Activated T-cell treated with anti-CD3 and anti-CD28 coated beads, Interleukin-2, amount 50 U/mL, for 72 hours (primary cell): Measurements from ENCODE around the gene TBC1D21. TPM values are rescaled to one million over a fixed set of nuclear protein-coding genes. Genes with fewer than 3 reads are reported as not detected.

ENCODE experiments used
- ATAC-seq, 2 donors: fragments of 150-1000 bp; cut with Tn5 transposase; replicated peaks in 1 of 2; 2 replicates each; pipeline ENCODE4 v1.10.0; 2021; ENCODE audit warnings: moderate library complexity in 2 of 2, mild to moderate bottlenecking in 1 of 2
- DNase-seq, 2 donors: peaks; one replicate each; pipeline ENCODE4 v3.0.0; 2021 to 2022; ENCODE audit warnings: mixed read lengths in 1 of 2
- H3K27ac Mint-ChIP-seq: one replicate; pipeline ENCODE4 v1.8.0; 2022; ENCODE audit warnings: mild to moderate bottlenecking, moderate library complexity, mixed read lengths
- H3K27me3 Mint-ChIP-seq: one replicate; pipeline ENCODE4 v1.8.0; 2022; ENCODE audit warnings: low read depth, mixed read lengths
- H3K36me3 Mint-ChIP-seq, 2 donors: one replicate each; pipeline ENCODE4 v1.8.0; 2022; ENCODE audit warnings: mixed read lengths in 2 of 2, mild to moderate bottlenecking in 1 of 2; ENCODE audit not compliant: insufficient read depth in 2 of 2
- H3K4me1 Mint-ChIP-seq: one replicate; pipeline ENCODE4 v1.8.0; 2022; ENCODE audit warnings: low read depth, mixed read lengths
- H3K4me3 Mint-ChIP-seq, 2 donors: one replicate each; pipeline ENCODE4 v1.8.0; 2022; ENCODE audit warnings: mild to moderate bottlenecking in 2 of 2, mixed read lengths in 2 of 2, moderate library complexity in 2 of 2
- H3K9me3 Mint-ChIP-seq, 2 donors: one replicate each; pipeline ENCODE4 v1.8.0; 2022; ENCODE audit warnings: mixed read lengths in 2 of 2
- total RNA-seq, 2 donors: library from RNA; stranded (reverse); gene quantifications; one replicate each; pipeline ENCODE4 v1.2.3, GENCODE V29; 2022

TBC1D21 gene
- total RNA-seq, 2 donors from 2014 or later = not detected

- Mint-ChIP-seq H3K36me3 (no peaks in the 10 kb centered on the region), H3K27me3 (peaks cover 9% of the 10 kb centered on the region), H3K4me3 (no peak overlapping the region), H3K4me1 (peaks cover 4% of the 10 kb centered on the region), H3K27ac (no peak overlapping the region), H3K9me3 (no peaks in the 10 kb centered on the region)
- ATAC-seq = no peak
- DNase-seq = no peak
Observed at GRCh38 chr15:73866881-73867410, 6.4 kb upstream of the TBC1D21 start.

DNA sequence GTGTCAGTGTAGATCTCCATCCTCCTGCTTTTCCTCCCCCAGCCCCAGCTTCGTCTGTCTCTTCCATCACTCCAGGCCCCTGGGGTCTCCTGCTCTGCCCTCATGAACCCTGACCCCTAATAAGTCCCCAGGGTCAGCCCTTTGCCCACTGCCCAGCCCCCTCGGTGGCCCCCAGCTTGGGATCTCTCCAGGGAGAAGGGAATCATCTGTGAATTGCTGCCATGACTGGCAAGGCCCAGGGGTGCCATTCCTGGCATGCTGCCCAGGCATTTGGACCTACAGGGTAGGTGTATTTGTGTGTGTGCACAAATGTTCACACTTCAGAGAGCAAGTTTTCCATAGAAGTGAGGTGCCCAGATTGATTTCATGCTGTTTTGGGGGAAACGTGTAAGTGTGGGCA is 5.9 kb upstream of the TBC1D21 start:
- Mint-ChIP-seq H3K4me1 (peaks cover 4% of the 10 kb centered on the region), H3K36me3 (no peaks in the 10 kb centered on the region), H3K27me3 (peaks cover 9% of the 10 kb centered on the region), H3K9me3 (no peaks in the 10 kb centered on the region), H3K4me3 (no peak overlapping the region), H3K27ac (no peak overlapping the region)
- DNase-seq = no peak
- no peak for ATAC-seq

- Mint-ChIP-seq H3K27me3 (peaks cover 12% of the 10 kb centered on the region), H3K27ac (no peak overlapping the region), H3K36me3 (no peaks in the 10 kb centered on the region), H3K4me3 (no peak overlapping the region), H3K9me3 (no peaks in the 10 kb centered on the region), H3K4me1 (peaks cover 4% of the 10 kb centered on the region)
- DNase-seq (no peak), ATAC-seq (no peak)
Observed at GRCh38 chr15:73867956-73868355, 5.4 kb upstream of the TBC1D21 start.

DNA sequence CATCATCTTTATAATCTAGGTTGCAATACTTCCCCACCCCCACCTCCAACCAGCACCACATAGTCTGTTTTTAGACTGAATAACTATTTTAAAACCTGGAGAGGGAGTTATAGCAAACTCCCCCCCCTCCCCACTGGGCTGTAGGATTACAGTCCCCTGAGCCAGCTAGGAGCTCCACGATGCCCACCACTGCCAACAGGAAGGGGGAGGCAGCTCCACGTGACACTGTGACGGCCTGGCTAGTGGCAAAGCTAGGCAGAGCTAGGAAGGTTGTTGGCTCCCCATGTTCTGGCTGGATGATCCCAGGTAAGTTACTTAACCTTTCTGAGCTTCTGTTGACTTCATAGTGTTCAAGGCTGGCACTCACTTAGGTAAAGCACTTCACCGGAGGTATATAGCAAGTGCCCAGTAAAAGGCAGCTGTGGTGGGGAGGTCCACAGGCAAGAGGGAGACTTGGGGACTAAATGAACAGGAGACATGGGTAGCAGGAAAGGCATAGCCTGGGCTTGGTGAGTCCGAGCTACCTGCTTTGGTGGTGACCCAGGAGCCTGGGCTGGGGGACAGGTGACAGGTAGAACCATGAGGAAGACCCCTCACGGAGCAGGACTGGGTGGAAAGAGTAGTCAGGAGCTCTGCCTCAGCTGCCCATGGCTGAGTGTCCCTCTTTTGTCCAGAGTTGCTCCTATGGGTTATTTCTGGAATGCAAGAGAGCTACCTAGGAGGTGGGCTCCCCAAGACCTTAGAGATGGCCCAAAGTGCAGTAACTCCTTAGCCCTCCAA is 4.0 kb upstream of the TBC1D21 start:
- H3K4me3 Mint-ChIP-seq = no peak overlapping the region
- DNase-seq (no peak), ATAC-seq (no peak)
- H3K27ac Mint-ChIP-seq = no peak overlapping the region
- H3K27me3 Mint-ChIP-seq = peaks cover 20% of the 10 kb centered on the region
- H3K9me3 Mint-ChIP-seq = no peaks in the 10 kb centered on the region
- no peaks in the 10 kb centered on the region for H3K36me3 Mint-ChIP-seq
- H3K4me1 Mint-ChIP-seq = peaks cover 4% of the 10 kb centered on the region

GRCh38 chr15:73870700-73871408 is 2.5 kb upstream of the TBC1D21 start:
- Mint-ChIP-seq H3K4me3 (no peak overlapping the region), H3K36me3 (no peaks in the 10 kb centered on the region), H3K27ac (no peak overlapping the region), H3K27me3 (peaks cover 20% of the 10 kb centered on the region), H3K9me3 (no peaks in the 10 kb centered on the region), H3K4me1 (peaks cover 3% of the 10 kb centered on the region)
- DNase-seq (no peak), ATAC-seq (no peak)

GRCh38 chr15:73872346-73872745 is 1.0 kb upstream of the TBC1D21 start:
- no peak for DNase-seq
- H3K27ac Mint-ChIP-seq = no peak overlapping the region
- no peak for ATAC-seq
- H3K27me3 Mint-ChIP-seq = peaks cover 20% of the 10 kb centered on the region
- H3K9me3 Mint-ChIP-seq = no peaks in the 10 kb centered on the region
- H3K4me1 Mint-ChIP-seq = no peaks in the 10 kb centered on the region
- no peak overlapping the region for H3K4me3 Mint-ChIP-seq
- no peaks in the 10 kb centered on the region for H3K36me3 Mint-ChIP-seq

- H3K36me3 Mint-ChIP-seq = no peaks in the 10 kb centered on the region
- DNase-seq (peak; percentile 10 to 41), ATAC-seq (no peak)
- peaks cover 20% of the 10 kb centered on the region for H3K27me3 Mint-ChIP-seq
- H3K27ac Mint-ChIP-seq = no peak overlapping the region
- no peak overlapping the region for H3K4me3 Mint-ChIP-seq
- no peaks in the 10 kb centered on the region for H3K4me1 Mint-ChIP-seq
- H3K9me3 Mint-ChIP-seq = no peaks in the 10 kb centered on the region
Observed at GRCh38 chr15:73873889-73874511, 636 bp downstream of the TBC1D21 start.

- Mint-ChIP-seq H3K9me3 (no peaks in the 10 kb centered on the region), H3K27me3 (peaks cover 7% of the 10 kb centered on the region), H3K27ac (no peak overlapping the region), H3K4me3 (no peak overlapping the region), H3K4me1 (no peaks in the 10 kb centered on the region), H3K36me3 (no peaks in the 10 kb centered on the region)
- DNase-seq (no peak), ATAC-seq (no peak)
Observed at GRCh38 chr15:73879426-73879825, 6.1 kb downstream of the TBC1D21 start.

DNA sequence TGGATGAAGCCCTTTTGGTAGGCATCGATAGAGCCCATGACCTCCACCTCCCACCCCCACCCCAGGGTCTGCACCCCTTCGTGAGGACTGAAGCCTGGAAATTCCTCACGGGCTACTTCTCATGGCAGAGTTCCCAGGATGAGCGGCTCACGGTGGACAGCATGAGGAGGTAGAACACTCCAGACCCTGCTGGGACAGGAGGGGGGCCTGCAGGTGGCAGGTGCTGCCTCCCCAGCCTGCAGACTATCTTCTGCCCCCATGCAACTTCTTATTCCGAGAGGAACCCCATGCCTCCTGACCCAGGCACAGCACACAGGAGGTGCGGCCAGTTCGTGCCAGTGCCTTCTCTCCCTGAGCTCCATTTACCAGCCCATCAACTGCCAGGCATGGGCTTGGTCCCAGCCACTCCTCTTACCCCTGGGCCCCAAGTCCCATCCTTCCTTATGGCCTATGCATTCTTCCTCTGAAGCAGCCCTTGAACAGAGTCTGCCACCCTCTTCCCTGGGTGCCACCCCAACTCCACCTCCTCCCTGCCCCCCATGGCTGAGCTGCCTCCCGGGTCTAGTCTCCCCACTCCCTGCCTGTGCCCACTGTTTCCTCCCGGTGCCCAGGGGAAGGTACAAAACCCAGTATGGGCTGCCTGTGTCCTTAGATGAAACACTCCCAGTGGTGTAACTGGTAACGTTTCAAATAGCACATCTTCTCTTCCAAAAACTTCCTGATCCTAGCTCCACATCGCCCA is 8.4 kb downstream of the TBC1D21 start:
- no peaks in the 10 kb centered on the region for H3K9me3 Mint-ChIP-seq
- no peak overlapping the region for H3K4me3 Mint-ChIP-seq
- no peaks in the 10 kb centered on the region for H3K4me1 Mint-ChIP-seq
- ATAC-seq (no peak), DNase-seq (no peak)
- H3K36me3 Mint-ChIP-seq = no peaks in the 10 kb centered on the region
- H3K27ac Mint-ChIP-seq = no peak overlapping the region
- peaks cover 7% of the 10 kb centered on the region for H3K27me3 Mint-ChIP-seq

DNA sequence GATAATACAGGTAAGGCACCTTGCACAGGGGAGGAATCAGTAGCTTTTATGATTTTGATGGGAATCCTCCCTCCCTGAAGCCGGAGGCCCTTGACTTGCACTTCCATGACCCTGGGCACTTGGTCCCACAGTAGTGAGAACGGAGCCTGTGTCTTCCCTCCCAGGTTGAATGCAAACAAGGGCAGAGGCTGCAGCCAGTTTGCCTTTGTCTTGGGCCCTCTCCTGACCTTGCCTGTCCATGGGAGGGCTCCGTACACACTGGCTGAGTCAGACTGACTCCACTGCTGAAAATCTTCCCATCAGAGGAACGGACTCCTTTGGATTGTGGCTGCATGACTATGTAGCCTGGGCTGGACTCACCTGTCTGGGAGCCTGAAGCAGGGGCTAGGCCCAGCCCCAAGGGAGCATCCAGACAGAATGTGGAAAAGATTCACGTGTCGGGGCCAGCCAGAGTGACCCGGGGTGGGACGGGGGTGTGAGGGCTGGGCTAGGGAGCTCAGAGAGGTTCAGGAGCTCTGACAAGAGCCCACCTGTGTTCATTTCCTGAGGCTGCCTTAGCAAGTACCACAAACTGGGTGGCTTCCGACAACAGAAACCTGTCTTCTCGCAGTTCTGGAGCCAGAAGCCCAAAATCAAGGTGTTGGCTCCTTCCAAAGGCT is 9.5 kb downstream of the TBC1D21 start:
- DNase-seq (no peak), ATAC-seq (no peak)
- peaks cover 7% of the 10 kb centered on the region for H3K27me3 Mint-ChIP-seq
- H3K36me3 Mint-ChIP-seq = no peaks in the 10 kb centered on the region
- H3K27ac Mint-ChIP-seq = no peak overlapping the region
- H3K4me3 Mint-ChIP-seq = no peak overlapping the region
- H3K4me1 Mint-ChIP-seq = no peaks in the 10 kb centered on the region
- H3K9me3 Mint-ChIP-seq = no peaks in the 10 kb centered on the region

GRCh38 chr15:73884159-73884558 is 10.8 kb downstream of the TBC1D21 start:
- Mint-ChIP-seq H3K27ac (no peak overlapping the region), H3K9me3 (no peaks in the 10 kb centered on the region), H3K4me1 (no peaks in the 10 kb centered on the region), H3K4me3 (no peak overlapping the region), H3K36me3 (no peaks in the 10 kb centered on the region), H3K27me3 (peaks cover 7% of the 10 kb centered on the region)
- DNase-seq = no peak
- ATAC-seq = no peak

DNA sequence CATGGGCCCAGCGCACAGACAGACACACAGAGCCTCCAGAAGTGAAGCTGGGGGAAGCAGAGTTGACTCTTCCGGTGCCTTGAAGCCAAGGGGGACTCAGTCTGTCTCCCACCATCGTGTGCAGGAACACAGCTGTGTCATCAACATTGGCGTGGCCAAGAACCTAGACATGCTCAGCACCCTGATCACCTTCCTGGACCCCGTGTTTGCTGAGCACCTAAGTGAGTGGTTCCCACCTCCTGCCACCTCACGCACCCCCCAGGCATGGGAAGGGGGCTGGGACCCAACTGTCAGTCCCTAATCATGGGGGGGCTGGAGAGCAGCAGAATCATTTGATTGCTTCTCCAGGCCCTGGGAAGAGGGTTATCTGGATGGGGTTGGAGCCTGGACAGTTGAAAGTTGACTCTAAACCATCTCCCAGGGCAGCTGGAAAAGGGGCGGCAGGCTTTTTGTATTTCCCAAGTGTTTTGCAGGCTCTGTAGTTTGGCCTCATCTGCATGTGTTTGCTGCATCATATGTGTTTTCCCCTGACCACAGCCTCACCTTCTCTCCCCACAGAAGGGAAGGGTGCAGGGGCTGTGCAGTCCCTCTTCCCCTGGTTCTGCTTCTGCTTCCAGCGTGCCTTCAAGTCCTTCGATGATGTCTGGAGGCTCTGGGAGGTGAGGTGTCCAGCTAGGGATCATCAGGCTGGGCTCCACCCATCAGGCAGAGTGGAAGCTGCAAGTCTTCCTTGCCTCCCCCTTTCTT is 12.8 kb downstream of the TBC1D21 start:
- ATAC-seq (no peak), DNase-seq (no peak)
- Mint-ChIP-seq H3K9me3 (no peaks in the 10 kb centered on the region), H3K27ac (no peak overlapping the region), H3K27me3 (peaks cover 12% of the 10 kb centered on the region), H3K4me1 (no peaks in the 10 kb centered on the region), H3K4me3 (no peak overlapping the region), H3K36me3 (no peaks in the 10 kb centered on the region)
